ENCODE data around the gene MAP1S.

The MAP1S gene

DNA sequence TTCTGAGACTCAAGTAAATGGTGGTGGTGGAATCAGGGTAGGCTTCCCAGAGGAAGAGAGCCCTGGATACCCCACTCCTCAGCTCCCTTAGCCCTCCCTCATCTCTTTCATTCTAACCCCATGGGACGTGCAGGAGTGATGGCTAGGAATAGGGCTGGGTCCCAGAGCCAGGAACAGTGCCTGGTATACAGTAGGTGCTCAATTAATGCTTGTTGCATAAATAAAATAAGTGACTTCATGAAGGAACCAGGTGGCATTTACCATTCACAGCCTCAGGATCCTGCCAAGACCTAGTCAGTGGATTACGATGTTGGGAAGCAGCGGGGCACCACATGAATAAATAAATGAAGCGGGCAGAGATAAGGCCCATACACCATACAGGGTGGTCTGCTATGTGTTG, 35.0 kb upstream of the MAP1S start:
- TF ChIP-seq, protein P1, sequence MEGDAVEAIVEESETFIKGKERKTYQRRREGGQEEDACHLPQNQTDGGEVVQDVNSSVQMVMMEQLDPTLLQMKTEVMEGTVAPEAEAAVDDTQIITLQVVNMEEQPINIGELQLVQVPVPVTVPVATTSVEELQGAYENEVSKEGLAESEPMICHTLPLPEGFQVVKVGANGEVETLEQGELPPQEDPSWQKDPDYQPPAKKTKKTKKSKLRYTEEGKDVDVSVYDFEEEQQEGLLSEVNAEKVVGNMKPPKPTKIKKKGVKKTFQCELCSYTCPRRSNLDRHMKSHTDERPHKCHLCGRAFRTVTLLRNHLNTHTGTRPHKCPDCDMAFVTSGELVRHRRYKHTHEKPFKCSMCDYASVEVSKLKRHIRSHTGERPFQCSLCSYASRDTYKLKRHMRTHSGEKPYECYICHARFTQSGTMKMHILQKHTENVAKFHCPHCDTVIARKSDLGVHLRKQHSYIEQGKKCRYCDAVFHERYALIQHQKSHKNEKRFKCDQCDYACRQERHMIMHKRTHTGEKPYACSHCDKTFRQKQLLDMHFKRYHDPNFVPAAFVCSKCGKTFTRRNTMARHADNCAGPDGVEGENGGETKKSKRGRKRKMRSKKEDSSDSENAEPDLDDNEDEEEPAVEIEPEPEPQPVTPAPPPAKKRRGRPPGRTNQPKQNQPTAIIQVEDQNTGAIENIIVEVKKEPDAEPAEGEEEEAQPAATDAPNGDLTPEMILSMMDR (IDR thresholded peaks at IDR 0.05; ENCODE audit: low read depth, low read length) = no peak
- in situ Hi-C loops (cut with HindIII; ENCODE audit: low sequenced_read_pairs) = no loop called here
- no peak for DNase-seq (ENCODE audit: low read depth, low spot score)
- no peak overlapping the region for H3K4me3 ChIP-seq (ENCODE audit: low read depth, low read length)

DNA sequence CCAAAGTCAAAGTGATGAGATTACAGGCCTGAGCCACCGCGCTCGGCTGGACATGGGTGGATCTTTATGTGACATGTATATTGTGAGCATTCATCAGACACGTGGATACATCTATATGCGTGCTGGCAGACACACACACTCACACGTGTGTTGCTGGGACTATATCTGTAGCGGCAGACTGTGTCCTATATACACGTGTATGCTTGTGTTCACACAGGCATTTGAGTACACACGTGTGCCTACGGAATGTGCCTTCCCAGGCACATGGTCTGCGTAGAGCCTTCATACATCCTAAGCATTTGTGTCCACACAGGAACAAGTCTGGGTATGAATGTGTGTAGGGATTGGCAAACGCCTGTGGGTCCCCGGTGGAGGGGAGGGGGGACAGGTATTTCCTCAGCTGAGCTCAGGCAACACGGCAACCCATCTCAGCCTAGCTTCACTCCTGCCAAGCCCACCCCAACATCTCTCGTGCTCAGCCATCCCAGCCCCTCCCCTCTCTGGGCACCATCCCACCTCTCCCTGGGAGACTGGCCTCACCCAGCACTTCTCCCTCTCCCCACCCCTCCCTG, 33.7 kb upstream of the MAP1S start:
- in situ Hi-C loops (cut with HindIII; ENCODE audit: low sequenced_read_pairs) = no loop called here
- DNase-seq (ENCODE audit: low read depth, low spot score) = no peak
- no peak overlapping the region for H3K4me3 ChIP-seq (ENCODE audit: low read depth, low read length)
- TF ChIP-seq, protein P1 (IDR thresholded peaks at IDR 0.05; ENCODE audit: low read depth, low read length) = no peak

DNA sequence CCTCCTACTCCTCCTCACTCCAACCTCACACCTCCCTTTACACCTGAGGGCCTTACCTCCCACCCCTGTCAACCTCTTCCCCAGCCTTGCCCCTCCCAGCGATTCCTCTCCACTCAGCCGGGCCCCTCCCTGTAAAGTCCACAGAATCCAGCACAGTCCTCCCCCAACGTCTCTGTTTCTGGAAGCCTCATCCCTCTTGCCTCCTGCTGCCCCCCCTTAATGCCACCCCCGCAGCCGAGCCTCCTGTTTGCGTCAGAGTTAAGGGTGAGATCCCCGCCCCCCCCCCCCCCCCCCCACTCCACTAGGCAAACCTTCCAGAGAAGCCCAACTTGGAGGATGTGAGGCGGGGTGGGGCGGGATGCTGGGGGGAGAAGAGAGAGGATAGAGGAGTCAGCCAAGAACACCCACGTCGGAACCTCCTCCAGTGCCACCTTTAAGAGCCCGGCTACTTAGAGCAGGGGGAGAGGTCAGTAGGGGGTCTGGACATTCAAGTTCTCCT, 33.2 kb upstream of the MAP1S start:
- DNase-seq (ENCODE audit: low read depth, low spot score) = peak; percentile 8
- peak overlapping the region; percentile 18 for H3K4me3 ChIP-seq (ENCODE audit: low read depth, low read length)
- in situ Hi-C loops (cut with HindIII; ENCODE audit: low sequenced_read_pairs) = no loop called here
- TF ChIP-seq, protein P1 (IDR thresholded peaks at IDR 0.05; ENCODE audit: low read depth, low read length) = no peak

DNA sequence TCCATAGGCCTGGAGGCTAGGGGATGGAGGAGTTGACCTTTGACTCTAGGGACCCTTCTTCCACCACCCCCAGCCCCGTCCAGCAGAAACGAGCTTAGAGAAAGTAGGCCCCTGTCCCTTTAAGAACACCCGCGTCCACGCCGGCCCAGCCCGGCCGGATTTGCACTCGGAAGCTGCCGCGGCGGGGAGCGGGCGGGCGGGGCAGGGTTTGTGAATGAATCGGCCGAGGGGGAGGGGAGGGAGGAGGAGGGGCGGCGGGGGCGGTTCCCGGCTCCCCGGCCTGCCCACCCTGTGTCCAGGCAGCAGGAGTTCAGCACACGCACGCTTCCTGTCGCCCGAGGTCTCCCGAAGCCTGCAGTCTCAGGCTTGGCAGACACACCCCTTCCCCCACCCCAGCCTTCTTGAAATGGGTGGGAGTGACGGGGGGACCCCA, 32.7 kb upstream of the MAP1S start:
- TF ChIP-seq, protein P1 (IDR thresholded peaks at IDR 0.05; ENCODE audit: low read depth, low read length) = no peak
- in situ Hi-C loops (cut with HindIII; ENCODE audit: low sequenced_read_pairs) = no loop called here
- H3K4me3 ChIP-seq (ENCODE audit: low read depth, low read length) = peak overlapping the region; percentile 18
- DNase-seq (ENCODE audit: low read depth, low spot score) = peak; percentile 42

DNA sequence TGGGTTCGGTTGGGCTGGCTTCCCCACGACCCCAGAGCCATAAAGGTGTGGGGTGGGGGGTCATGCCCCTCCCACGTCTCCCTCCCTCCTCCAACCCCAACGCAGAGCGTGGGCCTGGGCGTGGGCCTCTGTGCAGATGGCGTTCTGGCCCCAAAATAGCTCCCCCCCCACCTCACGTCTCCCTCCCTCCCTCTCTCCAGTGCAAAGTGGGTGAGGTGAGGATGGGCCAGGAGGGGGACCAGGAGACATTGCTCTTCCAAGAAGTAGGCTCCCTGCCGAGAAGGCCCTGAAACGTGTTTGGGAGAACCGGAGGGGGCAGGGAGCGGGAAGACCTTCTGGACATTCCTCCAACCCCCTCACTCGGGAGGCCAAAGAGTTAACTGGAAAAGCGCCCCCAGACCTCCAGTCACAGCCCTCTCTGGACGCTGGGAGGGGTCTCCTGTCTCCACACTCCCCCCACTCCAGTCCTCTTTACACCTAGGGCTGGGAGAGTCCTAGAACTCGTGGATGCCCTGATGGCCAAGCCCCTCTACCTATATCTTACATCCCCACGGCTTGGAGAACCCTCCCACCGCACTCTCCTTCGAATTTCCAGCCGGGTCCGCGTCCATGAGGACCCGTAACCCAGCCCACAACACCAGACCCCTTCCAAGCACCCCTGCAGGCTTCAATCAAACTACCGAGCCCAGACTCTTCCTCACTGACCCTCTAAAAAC, 32.0 kb upstream of the MAP1S start:
- in situ Hi-C loops (cut with HindIII; ENCODE audit: low sequenced_read_pairs) = no loop called here
- peak overlapping the region; percentile 22 for H3K4me3 ChIP-seq (ENCODE audit: low read depth, low read length)
- DNase-seq (ENCODE audit: low read depth, low spot score) = no peak
- TF ChIP-seq, protein P1 (IDR thresholded peaks at IDR 0.05; ENCODE audit: low read depth, low read length) = no peak

DNA sequence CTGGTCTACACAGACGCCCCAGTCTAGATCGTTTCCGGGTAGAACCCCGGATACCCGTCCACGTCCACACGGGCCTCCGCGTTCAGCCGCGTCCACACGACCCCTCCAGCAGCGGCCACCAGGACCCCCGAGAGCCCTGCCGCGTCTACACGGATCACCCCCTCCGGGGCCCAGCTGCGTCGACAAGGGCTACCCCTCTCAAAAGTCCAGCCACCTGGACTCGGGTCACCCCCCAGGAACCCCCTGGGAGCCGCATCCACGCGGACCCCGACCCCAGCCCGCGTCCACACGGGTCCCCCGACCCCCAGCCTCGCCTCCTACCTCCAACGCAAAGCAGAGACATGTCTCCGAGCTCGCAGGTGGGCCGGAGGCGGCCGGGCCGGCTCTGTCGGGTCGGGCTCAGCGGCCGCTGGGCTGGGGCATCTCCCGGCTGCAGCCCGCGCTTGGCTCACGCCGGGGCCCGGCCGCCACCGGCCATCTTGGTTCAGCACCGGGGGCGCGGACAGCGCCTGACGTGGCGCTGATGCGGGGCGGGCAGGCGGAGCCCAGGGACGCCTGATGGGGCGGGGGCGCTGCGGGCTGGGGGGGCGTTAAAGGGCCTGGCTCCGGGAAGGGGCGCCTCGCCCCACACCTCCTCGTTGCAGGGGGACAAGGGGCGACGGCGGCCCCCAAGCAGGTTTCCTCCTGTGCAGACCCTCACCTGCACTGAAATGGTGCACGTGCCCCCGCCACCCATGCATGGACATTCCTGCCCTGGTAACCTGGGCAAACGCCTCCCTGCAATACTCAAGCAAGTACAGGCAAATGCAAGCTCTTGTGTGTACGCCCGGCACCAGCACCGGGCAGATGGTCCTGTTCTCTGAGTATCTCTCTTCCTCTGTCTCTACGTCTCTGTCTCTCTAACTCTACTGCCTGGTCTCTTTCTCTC, 31.2 kb upstream of the MAP1S start, which contains the start of gene UNC13A:
Gene UNC13A, minus strand, starts transcription at position 498 of the 928 bp plus-strand sequence. Its CDS starts 155 bp downstream, at position 343.
- peak within 1 kb of the TSS; percentile 22 for H3K4me3 ChIP-seq (ENCODE audit: low read depth, low read length)
- DNase-seq (ENCODE audit: low read depth, low spot score) = peak; percentile 34
- in situ Hi-C loops (cut with HindIII; ENCODE audit: low sequenced_read_pairs) = no loop called here
- TF ChIP-seq, protein P1 (IDR thresholded peaks at IDR 0.05; ENCODE audit: low read depth, low read length) = no peak

Data from astrocyte of the spinal cord (primary cell).